Lower lobe of right lung (tissue), 2 donors: ENCODE results near the gene ZMYND11. TPM values are rescaled to one million over a fixed set of nuclear protein-coding genes. Genes with fewer than 3 reads are reported as not detected.

Experiments
- ATAC-seq, 2 donors: fragments of 200-7000 bp; cut with Tn5 transposase; one replicate each; pipeline ENCODE4 v1.9.1; 2020 to 2022; ENCODE audit warnings: mild to moderate bottlenecking in 2 of 2, moderate library complexity in 2 of 2
- DNase-seq: peaks from one replicate; pipeline ENCODE4 v3.0.0-alpha.2; 2020
- H3K27ac ChIP-seq: fragments of 200-600 bp; one replicate; pipeline ENCODE4 v1.8.0; 2022
- H3K27me3 ChIP-seq: fragments of 200-600 bp; one replicate; pipeline ENCODE4 v1.8.0; 2022; ENCODE audit warnings: low read depth
- H3K36me3 ChIP-seq: fragments of 200-600 bp; one replicate; pipeline ENCODE4 v1.8.0; 2022; ENCODE audit warnings: mild to moderate bottlenecking
- H3K4me1 ChIP-seq: fragments of 200-600 bp; one replicate; pipeline ENCODE4 v1.8.0; 2022
- H3K4me3 ChIP-seq: fragments of 200-600 bp; one replicate; pipeline ENCODE4 v1.8.0; 2022; ENCODE audit warnings: mild to moderate bottlenecking
- H3K9me3 ChIP-seq: fragments of 200-600 bp; one replicate; pipeline ENCODE4 v1.8.0; 2022
- CTCF ChIP-seq: fragments of 200-600 bp; IDR thresholded peaks from one replicate; pipeline ENCODE4 v1.8.0; 2022; ENCODE audit warnings: antibody characterized with exemption, mild to moderate bottlenecking
- intact Hi-C: fragments of 100-400 bp; cut with DNase I; formaldehyde crosslinking; loops from one replicate; pipeline ENCODE4 v1.11.0; 2022
- total RNA-seq: library from RNA; stranded (reverse); fragmentation: NEBNext Ultra II Directional; extraction: Animal tissue kit (Norgen Biotek cat#: 25700); gene quantifications from one replicate; pipeline ENCODE4 v1.2.1, GENCODE V29; 2021
- donor health status: DM: no; HTN: yes; CAD: no; lungs with severe emphysema.

ZMYND11 gene
- total RNA-seq, 1 donor from 2014 or later: 68.9 TPM

GRCh38 chr10:90161-90560, 45.1 kb upstream of the ZMYND11 start:
- DNase-seq (no peak), ATAC-seq (no peak)
- peaks cover 7% of the 10 kb centered on the region for H3K9me3 ChIP-seq
- H3K27me3 ChIP-seq: no peaks in the 10 kb centered on the region
- no peaks in the 10 kb centered on the region for H3K36me3 ChIP-seq
- no peak for TF ChIP-seq CTCF
- no peaks in the 10 kb centered on the region for H3K4me1 ChIP-seq
- intact Hi-C loops: no loop called here
- H3K27ac ChIP-seq: no peak overlapping the region
- H3K4me3 ChIP-seq: no peak overlapping the region

GRCh38 chr10:91313-91712, 43.9 kb upstream of the ZMYND11 start:
- no peaks in the 10 kb centered on the region for H3K36me3 ChIP-seq
- H3K9me3 ChIP-seq: peaks cover 19% of the 10 kb centered on the region
- no peak overlapping the region for H3K27ac ChIP-seq
- H3K4me3 ChIP-seq: no peak overlapping the region
- no peaks in the 10 kb centered on the region for H3K4me1 ChIP-seq
- no peak for ATAC-seq
- intact Hi-C loops: no loop called here
- DNase-seq: no peak
- no peaks in the 10 kb centered on the region for H3K27me3 ChIP-seq
- no peak for TF ChIP-seq CTCF

GRCh38 chr10:92153-92552, 43.1 kb upstream of the ZMYND11 start:
- Histone ChIP-seq H3K27me3 (no peaks in the 10 kb centered on the region), H3K4me1 (no peaks in the 10 kb centered on the region), H3K36me3 (no peaks in the 10 kb centered on the region), H3K9me3 (peaks cover 27% of the 10 kb centered on the region), H3K27ac (no peak overlapping the region), H3K4me3 (no peak overlapping the region)
- DNase-seq: no peak
- TF ChIP-seq CTCF: no peak
- intact Hi-C loops: no loop called here
- peak in 1 of 2 donors; percentile 20 for ATAC-seq

DNA sequence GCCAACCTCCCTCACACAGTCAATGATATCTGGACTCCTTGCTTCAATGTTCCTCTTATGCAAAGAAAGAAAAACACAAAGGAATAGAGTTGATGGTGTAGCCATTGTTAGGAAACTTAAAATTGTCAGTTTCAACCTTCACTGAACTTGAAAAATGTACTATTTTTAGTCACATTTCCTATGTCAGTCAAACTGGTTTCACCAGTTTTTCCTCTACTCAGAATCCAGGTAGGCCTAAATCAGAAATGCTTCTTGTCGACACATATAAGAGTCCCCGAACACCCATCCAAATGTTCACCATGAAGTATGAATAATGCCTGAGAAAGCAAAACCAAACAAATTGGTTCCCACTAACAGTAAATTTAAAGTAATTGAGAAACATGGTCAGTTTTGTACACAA, 42.4 kb upstream of the ZMYND11 start:
- no peak overlapping the region for H3K27ac ChIP-seq
- H3K9me3 ChIP-seq: peaks cover 30% of the 10 kb centered on the region
- TF ChIP-seq CTCF: no peak
- no peak overlapping the region for H3K4me3 ChIP-seq
- ATAC-seq: peak; percentile 48 to 76
- H3K4me1 ChIP-seq: no peaks in the 10 kb centered on the region
- DNase-seq: no peak
- H3K27me3 ChIP-seq: no peaks in the 10 kb centered on the region
- intact Hi-C loops: no loop called here
- H3K36me3 ChIP-seq: no peaks in the 10 kb centered on the region

GRCh38 chr10:94613-95012, 40.6 kb upstream of the ZMYND11 start:
- H3K4me3 ChIP-seq: no peak overlapping the region
- H3K9me3 ChIP-seq: peaks cover 30% of the 10 kb centered on the region
- no peak for TF ChIP-seq CTCF
- no peaks in the 10 kb centered on the region for H3K4me1 ChIP-seq
- H3K36me3 ChIP-seq: no peaks in the 10 kb centered on the region
- H3K27me3 ChIP-seq: no peaks in the 10 kb centered on the region
- DNase-seq (no peak), ATAC-seq (no peak)
- intact Hi-C loops: no loop called here
- H3K27ac ChIP-seq: no peak overlapping the region
